GM12878 (cell line): Measurements from ENCODE around the gene GSTA4. TPM values are rescaled to one million over a fixed set of nuclear protein-coding genes. Genes with fewer than 3 reads are reported as not detected.

ENCODE experiments used
- FOXM1 ChIP-seq: IDR thresholded peaks from 2 replicates; pipeline ENCODE4 v1.6.1; 2012; ENCODE audit warnings: low read depth, mild to moderate bottlenecking, inconsistent platforms, low read length, moderate library complexity
- HSF1 ChIP-seq: fragments of 150-350 bp; IDR thresholded peaks from 2 replicates; pipeline ENCODE4 v1.6.1; 2014; ENCODE audit warnings: mild to moderate bottlenecking, low read depth, low read length
- RFX5 ChIP-seq: IDR thresholded peaks from 2 replicates; pipeline ENCODE4 v1.6.1; 2011; ENCODE audit warnings: low read depth, low read length, improper control_type of control experiment
- SREBF1 ChIP-seq: IDR thresholded peaks from 2 replicates; pipeline ENCODE4 v1.6.1; 2012; ENCODE audit warnings: mild to moderate bottlenecking, low read length
- STAT3 ChIP-seq: IDR thresholded peaks from 2 replicates; pipeline ENCODE4 v1.6.1; 2011; ENCODE audit warnings: low read depth, low read length, improper control_type of control experiment
- ZBED1 ChIP-seq: IDR thresholded peaks from 2 replicates; pipeline ENCODE4 v1.6.1; 2016; ENCODE audit warnings: borderline replicate concordance
- ZNF687 ChIP-seq: fragments of 450-650 bp; IDR thresholded peaks from 2 replicates; pipeline ENCODE4 v1.6.1; 2017; ENCODE audit warnings: mild to moderate bottlenecking, moderate library complexity
- polyA plus RNA-seq, 11 experiments: library from polyadenylated mRNA; depleted of rRNA in 4 of 11; unstranded in 6 of 11; stranded (reverse) in 5 of 11; fragments of >200 nt; fragmentation: Nextera tagmentation in 4 of 11; fragmentation: Illumina TruSeq in 1 of 11; extraction: Ambion mirVana in 4 of 11; extraction: Trizol in 1 of 11; gene quantifications; 1 replicate in 1 of 11; 2 replicates in 10 of 11; pipeline versions ENCODE4 v1.2.1 to v1.2.3, GENCODE V29; 2011 to 2016; ENCODE audit warnings: inconsistent platforms in 2 of 11, missing spikeins in 2 of 11, low read depth in 1 of 11
- total RNA-seq, 4 experiments: library from RNA; depleted of rRNA in 3 of 4; stranded (reverse); fragments of >200 nt in 3 of 4; fragmentation: Illumina TruSeq in 1 of 4; extraction: Trizol in 1 of 4; gene quantifications; 2 replicates each; pipeline versions ENCODE4 v1.2.1 to v1.2.3, GENCODE V29; 2013 to 2021
- TF ChIP-seq, protein P1 (sequence below): fragments of 450-650 bp; IDR thresholded peaks from 2 replicates; pipeline ENCODE4 v1.6.1; 2018; ENCODE audit warnings: mild to moderate bottlenecking, low read depth, moderate library complexity; ENCODE audit not compliant: partially characterized antibody
- TF ChIP-seq, protein P2 (sequence below): fragments of 450-650 bp; IDR thresholded peaks from 2 replicates; pipeline ENCODE4 v1.6.1; 2016; ENCODE audit warnings: mild to moderate bottlenecking, moderate library complexity, borderline replicate concordance

The GSTA4 gene
- total and polyA plus RNA-seq, 10 of the 15 experiments (the other 5 are each of a cell fraction or from before 2014, with no cell fraction given) = 1.9 to 9.7 (median 4.4) TPM

DNA sequence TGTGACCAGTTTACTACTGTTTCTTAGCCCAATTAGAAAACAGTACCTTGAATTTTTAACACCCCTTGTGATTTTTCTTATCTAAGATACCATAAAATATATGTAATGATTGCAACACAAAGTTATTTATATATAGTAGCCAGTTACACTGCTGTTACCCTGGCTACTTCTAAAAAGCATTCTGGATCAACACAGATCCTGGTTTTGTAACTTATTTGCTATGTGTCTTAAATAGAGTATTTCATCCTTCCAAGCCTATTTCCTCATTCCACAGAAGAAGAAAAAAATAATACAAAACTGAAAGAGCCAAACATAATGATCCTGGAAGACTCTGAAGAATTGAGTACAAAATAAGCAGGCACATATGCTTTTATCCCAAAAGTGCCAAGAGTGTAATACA is 19.0 kb upstream of the GSTA4 start (continued):
- TF ChIP-seq ZNF687 (no peak), STAT3 (no peak), SREBF1 (no peak), HSF1 (no peak), RFX5 (no peak), FOXM1 (no peak), ZBED1 (no peak)
- TF ChIP-seq, protein P1, sequence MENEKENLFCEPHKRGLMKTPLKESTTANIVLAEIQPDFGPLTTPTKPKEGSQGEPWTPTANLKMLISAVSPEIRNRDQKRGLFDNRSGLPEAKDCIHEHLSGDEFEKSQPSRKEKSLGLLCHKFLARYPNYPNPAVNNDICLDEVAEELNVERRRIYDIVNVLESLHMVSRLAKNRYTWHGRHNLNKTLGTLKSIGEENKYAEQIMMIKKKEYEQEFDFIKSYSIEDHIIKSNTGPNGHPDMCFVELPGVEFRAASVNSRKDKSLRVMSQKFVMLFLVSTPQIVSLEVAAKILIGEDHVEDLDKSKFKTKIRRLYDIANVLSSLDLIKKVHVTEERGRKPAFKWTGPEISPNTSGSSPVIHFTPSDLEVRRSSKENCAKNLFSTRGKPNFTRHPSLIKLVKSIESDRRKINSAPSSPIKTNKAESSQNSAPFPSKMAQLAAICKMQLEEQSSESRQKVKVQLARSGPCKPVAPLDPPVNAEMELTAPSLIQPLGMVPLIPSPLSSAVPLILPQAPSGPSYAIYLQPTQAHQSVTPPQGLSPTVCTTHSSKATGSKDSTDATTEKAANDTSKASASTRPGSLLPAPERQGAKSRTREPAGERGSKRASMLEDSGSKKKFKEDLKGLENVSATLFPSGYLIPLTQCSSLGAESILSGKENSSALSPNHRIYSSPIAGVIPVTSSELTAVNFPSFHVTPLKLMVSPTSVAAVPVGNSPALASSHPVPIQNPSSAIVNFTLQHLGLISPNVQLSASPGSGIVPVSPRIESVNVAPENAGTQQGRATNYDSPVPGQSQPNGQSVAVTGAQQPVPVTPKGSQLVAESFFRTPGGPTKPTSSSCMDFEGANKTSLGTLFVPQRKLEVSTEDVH = no peak
- TF ChIP-seq, protein P2, sequence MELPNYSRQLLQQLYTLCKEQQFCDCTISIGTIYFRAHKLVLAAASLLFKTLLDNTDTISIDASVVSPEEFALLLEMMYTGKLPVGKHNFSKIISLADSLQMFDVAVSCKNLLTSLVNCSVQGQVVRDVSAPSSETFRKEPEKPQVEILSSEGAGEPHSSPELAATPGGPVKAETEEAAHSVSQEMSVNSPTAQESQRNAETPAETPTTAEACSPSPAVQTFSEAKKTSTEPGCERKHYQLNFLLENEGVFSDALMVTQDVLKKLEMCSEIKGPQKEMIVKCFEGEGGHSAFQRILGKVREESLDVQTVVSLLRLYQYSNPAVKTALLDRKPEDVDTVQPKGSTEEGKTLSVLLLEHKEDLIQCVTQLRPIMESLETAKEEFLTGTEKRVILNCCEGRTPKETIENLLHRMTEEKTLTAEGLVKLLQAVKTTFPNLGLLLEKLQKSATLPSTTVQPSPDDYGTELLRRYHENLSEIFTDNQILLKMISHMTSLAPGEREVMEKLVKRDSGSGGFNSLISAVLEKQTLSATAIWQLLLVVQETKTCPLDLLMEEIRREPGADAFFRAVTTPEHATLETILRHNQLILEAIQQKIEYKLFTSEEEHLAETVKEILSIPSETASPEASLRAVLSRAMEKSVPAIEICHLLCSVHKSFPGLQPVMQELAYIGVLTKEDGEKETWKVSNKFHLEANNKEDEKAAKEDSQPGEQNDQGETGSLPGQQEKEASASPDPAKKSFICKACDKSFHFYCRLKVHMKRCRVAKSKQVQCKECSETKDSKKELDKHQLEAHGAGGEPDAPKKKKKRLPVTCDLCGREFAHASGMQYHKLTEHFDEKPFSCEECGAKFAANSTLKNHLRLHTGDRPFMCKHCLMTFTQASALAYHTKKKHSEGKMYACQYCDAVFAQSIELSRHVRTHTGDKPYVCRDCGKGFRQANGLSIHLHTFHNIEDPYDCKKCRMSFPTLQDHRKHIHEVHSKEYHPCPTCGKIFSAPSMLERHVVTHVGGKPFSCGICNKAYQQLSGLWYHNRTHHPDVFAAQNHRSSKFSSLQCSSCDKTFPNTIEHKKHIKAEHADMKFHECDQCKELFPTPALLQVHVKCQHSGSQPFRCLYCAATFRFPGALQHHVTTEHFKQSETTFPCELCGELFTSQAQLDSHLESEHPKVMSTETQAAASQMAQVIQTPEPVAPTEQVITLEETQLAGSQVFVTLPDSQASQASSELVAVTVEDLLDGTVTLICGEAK = no peak
